GM21447 (cell line): ENCODE measurements around the gene PDXP.
"Not testable (repeated sequence)": the region's sequence is repeated elsewhere in the genome, so short reads cannot be mapped to it uniquely, and the experiment has no call there.

Experiments
- ATAC-seq: cut with Tn5 transposase; IDR thresholded peaks from one replicate; pipeline ENCODE4 v1.9.1; 2021; ENCODE audit not compliant: unreplicated experiment

Gene PDXP

GRCh38 chr22:37696260-37696656 lies 37.7 kb downstream of the PDXP start:
- ATAC-seq: not testable (repeated sequence)

DNA sequence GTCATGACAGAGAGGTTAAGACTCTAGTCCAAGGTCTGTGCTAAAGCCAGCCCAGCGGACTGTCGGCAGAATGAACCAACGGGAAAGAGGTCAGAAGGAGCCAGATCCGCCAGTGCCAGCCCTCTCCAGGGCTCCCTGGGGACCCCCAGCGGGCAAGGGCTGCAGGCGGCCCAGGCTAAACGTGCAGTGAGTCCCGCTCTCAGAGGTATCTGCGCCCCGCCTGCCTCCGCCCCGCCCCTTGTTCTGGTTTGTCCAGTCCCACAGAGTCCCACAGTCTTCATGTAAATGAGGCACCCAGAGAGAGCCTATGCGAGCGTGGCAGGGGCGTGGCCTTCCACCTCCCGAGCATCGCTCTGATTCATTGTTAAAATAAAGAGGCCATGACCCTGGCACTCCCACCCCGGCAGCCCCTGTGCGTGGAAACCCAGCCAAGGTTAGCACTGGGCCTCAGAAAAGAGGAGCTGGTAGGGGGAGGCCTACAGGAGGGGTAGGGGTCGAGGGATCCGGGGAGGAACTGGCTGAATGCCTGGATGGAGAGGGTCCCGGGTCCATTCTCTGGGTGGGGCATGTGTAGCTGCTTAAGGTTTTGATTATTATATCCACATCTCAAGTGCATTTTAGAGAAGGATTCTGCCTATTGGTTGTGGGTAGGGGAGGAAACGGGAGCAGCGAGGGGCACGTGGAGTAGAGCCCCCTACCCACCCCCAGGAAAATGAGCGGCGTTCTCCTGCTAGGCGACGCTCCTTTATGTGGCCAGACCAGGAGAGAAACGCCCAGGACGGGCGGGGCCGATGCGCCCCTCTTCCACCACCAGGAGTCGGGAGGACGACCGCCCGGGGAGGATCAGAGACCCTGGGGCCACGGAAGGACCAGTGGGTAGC lies 38.4 kb downstream of the PDXP start, which contains the start of gene TRIOBP:
Gene TRIOBP, plus strand, starts transcription at position 392 of the 881 bp plus-strand sequence. CDS start 4,318 bp downstream, outside the sequence.
- ATAC-seq: peak; percentile 97

DNA sequence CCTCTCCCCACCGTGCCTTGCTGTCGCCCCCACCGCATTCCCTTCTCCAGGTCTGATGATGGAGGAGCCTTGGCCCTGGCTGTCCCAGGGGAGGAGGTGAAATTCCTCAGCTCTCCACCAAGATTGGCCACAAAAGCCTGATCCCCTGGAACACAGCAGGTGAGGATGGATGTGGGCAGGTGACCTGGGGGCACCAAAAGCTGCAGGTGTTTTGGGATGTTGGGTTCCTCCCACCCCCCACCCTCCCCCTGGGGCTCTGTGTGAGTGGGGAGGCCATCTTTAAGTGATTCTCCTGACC lies 39.0 kb downstream of the PDXP start:
- ATAC-seq: no peak

DNA sequence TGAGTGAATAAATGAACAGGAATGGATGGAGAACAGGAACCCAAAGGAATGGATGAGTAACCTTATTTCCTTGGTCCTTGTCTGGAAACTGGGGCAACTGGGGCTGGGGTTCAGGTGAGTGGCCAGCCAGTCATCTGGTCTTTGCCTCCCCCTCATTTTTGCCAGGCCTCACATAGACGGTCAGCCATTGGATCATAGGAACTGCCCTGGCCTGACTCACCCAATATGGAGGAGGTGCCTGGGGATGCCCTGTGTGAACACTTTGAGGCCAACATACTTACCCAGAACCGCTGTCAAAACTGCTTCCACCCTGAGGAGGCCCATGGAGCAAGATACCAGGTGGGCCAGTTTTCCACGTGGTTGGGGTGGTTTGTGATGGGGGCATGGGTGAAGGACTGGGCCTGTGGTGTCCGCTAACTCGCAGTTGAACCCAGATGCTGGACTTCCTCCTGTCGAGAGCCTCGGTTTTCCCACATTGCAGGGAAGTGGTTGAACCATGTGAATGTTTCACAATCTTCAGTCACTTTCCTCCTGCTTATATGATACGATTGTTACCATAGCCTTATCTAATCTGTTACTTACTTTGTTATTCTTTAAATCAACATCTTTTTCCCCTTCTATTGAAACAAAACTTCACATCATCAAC lies 42.7 kb downstream of the PDXP start:
- no peak for ATAC-seq

- ATAC-seq: no peak
These were observed 45.4 kb downstream of the PDXP start for GRCh38 chr22:37703906-37704305.

DNA sequence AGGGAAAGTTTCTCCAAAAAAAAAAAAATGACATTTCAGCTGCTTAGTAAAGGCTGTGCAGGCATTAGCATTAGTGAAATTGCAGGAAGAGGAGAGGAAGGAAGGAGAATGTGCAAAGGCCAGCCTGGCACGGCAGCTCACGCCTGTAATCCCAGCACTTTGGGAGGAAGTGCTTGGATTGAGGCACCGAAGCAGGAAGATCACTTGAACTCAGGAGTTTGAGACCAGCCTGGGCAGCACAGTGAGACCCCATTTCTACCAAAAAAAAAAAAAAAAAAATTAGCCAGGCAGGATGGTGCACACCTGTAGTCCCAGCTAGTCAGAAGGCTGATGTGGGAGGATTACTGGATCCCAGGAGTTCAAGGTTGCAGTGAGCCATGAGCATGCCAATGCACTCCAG lies 46.1 kb downstream of the PDXP start:
- no peak for ATAC-seq

GRCh38 chr22:37705205-37705604 lies 46.7 kb downstream of the PDXP start:
- ATAC-seq: no peak

- no peak for ATAC-seq
These were observed 50.3 kb downstream of the PDXP start for GRCh38 chr22:37708580-37709444.

DNA sequence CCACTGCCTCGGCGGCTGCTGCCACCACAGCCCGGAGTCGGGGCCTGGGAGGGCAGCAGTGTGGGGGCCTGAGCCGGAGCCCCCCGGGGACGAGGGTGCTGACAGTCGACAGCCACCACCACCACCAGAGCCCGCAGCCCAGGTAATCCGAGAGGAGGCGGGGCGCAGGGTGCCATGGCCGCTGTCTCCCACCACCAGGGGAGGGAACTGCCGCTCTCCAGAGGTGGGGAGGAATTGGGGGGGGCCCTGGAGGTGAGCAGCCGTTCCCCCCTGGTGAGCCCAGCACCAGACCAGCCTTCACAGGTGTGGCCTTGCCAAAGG lies 50.9 kb downstream of the PDXP start:
- ATAC-seq: no peak

DNA sequence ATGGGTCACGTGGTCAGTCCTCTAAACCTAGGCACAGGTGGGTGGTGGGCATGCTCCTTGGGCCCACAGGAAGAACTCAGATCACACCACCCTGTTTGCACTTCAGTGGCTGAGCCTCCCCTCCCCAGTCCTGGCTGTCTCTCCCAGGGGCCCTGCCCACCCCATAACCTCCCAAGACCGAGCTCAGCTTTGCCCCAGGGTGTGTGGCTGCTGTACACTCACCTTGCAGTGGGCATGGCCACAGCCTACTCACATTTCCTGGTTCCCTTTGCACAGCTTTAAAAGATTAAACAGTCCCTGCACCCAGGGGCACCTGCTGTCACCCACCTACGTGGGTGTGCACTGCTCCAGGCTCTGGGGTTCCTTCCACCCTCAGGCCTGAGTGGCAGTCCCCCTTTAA lies 52.2 kb downstream of the PDXP start:
- ATAC-seq: no peak

GRCh38 chr22:37711490-37711889 lies 53.0 kb downstream of the PDXP start:
- ATAC-seq: no peak

DNA sequence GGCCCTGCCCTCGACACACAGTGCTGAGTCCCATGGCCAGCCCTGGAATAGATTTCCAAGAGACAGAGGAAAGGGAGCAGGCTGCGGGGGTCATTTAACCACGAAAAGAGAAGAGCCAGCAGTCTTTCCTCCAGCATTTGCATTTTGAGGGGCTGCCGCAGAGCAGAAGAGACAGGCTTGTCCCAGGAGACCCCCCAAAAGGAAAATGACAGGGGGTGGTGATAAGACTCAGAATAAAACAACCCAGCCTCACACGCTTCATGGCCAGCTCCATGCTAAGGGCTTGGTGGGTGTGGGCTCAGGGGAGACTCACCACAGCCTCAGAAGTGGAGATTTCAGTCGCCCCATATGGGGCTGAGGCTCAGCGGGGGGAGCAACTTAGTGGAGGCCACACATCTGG lies 55.2 kb downstream of the PDXP start:
- ATAC-seq: no peak

GRCh38 chr22:37714634-37715033 lies 56.1 kb downstream of the PDXP start:
- ATAC-seq: no peak

DNA sequence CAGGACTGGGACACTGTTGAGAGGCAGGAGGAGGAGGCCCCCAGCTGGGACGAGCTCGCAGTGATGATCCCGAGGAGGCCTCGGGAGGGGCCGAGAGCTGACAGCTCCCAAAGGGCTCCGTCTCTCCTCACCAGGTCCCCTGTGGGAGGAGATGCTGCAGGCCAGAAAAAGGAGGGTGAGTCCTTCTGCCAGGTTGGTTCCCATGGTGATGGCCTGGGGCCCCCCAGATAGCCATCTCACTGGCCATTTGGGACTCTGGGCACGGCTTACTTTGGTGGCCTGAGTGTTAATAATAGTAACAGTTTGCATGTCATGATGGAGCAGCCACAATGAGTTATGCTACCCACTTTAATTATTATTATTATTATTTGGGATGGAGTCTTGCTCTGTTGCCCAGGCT lies 57.2 kb downstream of the PDXP start:
- no peak for ATAC-seq
